Testis (tissue), 3 donors: ENCODE measurements around the gene HBS1L. TPM values are rescaled to one million over a fixed set of nuclear protein-coding genes. Genes with fewer than 3 reads are reported as not detected.
A peak's percentile ranks its signal among the peaks of the same experiment; 100 is the strongest.

ENCODE experiments used
- DNase-seq: peaks from one replicate; pipeline ENCODE4 v3.0.0-alpha.2; 2019
- H3K27ac ChIP-seq, 2 donors: fragments of 200-600 bp; sonication (generic); one replicate each; pipeline ENCODE4 v1.5.1; 2019
- H3K27me3 ChIP-seq: fragments of 200-600 bp; sonication (generic); one replicate; pipeline ENCODE4 v1.5.1; 2019
- H3K36me3 ChIP-seq: fragments of 200-600 bp; sonication (generic); one replicate; pipeline ENCODE4 v1.5.1; 2017; ENCODE audit warnings: low read depth; ENCODE audit errors: missing control alignments
- H3K4me1 ChIP-seq: fragments of 200-600 bp; sonication (generic); one replicate; pipeline ENCODE4 v1.5.1; 2019
- H3K4me3 ChIP-seq, 2 donors: fragments of 200-600 bp; sonication (generic); one replicate each; pipeline ENCODE4 v1.5.1; 2017 to 2019
- H3K9me3 ChIP-seq: fragments of 200-600 bp; sonication (generic); one replicate; pipeline ENCODE4 v1.5.1; 2017
- POLR2A ChIP-seq: fragments of 450-650 bp; IDR thresholded peaks from one replicate; pipeline ENCODE4 v1.6.1; 2017; ENCODE audit warnings: antibody characterized with exemption, mild to moderate bottlenecking, moderate library complexity
- WGBS, 2 donors: methylation state at CpG; one replicate each; pipeline ENCODE4 v1.1.5; 2018; 5-methylcytosine and 5-hydroxymethylcytosine counted together
- intact Hi-C: fragments of 100-400 bp; cut with DNase I; formaldehyde crosslinking; loops from one replicate; pipeline ENCODE4 v1.15.1; 2023; ENCODE audit warnings: low total_unique reads
- polyA plus RNA-seq: library from polyadenylated mRNA; stranded (reverse); fragments of 350-450 nt; fragmentation: Illumina TruSeq; extraction: RNeasy Lipid Tissue Mini Kit (QIAGEN cat#74804); gene quantifications from one replicate; pipeline ENCODE4 v1.2.3, GENCODE V29; 2014; ENCODE audit warnings: low read depth, low replicate concordance; ENCODE audit not compliant: insufficient read depth
- total RNA-seq, 2 donors: library from RNA; depleted of rRNA; stranded (reverse); fragments of >200 nt; gene quantifications; one replicate each; pipeline ENCODE4 v1.2.3, GENCODE V29; 2016
- TF ChIP-seq, protein P1 (sequence below), 3 experiments: fragments of 450-650 bp in 2 of 3; fragments of 200-600 bp in 1 of 3; sonication (generic) in 1 of 3; IDR thresholded peaks; one replicate each; pipeline ENCODE4 v1.5.1; 2016 to 2019; ENCODE audit warnings: antibody characterized with exemption in 3 of 3, mild to moderate bottlenecking in 2 of 3, moderate library complexity in 1 of 3

HBS1L gene
- total and polyA plus RNA-seq, 3 donors from 2014 or later: 41.1 to 54.9 (median 51.8) TPM

DNA sequence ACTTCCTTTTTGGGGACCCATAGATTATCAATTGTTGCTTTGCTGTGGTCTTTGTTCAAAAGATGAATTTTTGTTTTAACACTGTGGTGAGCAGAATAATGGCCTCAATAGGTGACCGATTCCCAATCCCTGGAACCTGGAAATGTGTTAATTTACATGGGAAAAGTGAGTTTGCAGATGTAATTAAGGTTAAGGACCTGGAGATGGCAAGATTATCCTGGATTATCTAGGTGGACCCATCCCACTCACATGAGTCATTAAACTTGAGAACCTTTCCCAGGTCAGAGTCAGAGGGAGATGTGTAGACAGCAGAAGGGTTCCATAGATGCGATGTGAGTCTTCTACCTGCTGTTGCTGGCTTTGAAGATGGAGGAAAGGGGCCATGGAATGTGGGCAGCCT, 36.2 kb upstream of the HBS1L start:
- TF ChIP-seq POLR2A: no peak
- TF ChIP-seq, protein P1, sequence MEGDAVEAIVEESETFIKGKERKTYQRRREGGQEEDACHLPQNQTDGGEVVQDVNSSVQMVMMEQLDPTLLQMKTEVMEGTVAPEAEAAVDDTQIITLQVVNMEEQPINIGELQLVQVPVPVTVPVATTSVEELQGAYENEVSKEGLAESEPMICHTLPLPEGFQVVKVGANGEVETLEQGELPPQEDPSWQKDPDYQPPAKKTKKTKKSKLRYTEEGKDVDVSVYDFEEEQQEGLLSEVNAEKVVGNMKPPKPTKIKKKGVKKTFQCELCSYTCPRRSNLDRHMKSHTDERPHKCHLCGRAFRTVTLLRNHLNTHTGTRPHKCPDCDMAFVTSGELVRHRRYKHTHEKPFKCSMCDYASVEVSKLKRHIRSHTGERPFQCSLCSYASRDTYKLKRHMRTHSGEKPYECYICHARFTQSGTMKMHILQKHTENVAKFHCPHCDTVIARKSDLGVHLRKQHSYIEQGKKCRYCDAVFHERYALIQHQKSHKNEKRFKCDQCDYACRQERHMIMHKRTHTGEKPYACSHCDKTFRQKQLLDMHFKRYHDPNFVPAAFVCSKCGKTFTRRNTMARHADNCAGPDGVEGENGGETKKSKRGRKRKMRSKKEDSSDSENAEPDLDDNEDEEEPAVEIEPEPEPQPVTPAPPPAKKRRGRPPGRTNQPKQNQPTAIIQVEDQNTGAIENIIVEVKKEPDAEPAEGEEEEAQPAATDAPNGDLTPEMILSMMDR (IDR thresholded peaks at IDR 0.05): no peak
- H3K4me3 ChIP-seq: no peak overlapping the region
- DNase-seq: no peak
- H3K27me3 ChIP-seq: no peaks in the 10 kb centered on the region
- no peaks in the 10 kb centered on the region for H3K36me3 ChIP-seq
- no peaks in the 10 kb centered on the region for H3K4me1 ChIP-seq
- no peak overlapping the region for H3K27ac ChIP-seq
- intact Hi-C loops: no loop called here
- 88 to 93% methylated on average over 2 of the region's 2 CpGs for WGBS, 2 donors
- no peaks in the 10 kb centered on the region for H3K9me3 ChIP-seq

DNA sequence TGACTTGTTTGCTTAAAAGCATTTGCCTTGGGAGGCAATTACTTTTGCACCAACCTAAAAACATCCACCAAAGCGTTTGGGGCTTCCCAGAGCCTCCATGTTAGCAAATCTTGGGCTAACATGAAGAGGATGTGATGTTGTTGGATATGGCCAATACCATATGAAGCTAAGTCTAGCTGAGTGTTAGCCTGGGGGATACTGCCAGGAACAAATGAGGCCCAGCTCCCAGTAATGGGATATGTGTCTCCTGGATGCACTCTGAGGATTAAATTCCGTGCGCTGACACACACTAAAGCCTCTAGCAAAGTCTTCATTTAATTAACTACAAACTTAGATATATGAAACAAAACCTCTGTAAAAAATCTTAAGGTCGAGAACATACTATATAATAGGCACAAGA, 35.3 kb upstream of the HBS1L start:
- no peaks in the 10 kb centered on the region for H3K9me3 ChIP-seq
- no peak for DNase-seq
- no peak overlapping the region for H3K4me3 ChIP-seq
- no peaks in the 10 kb centered on the region for H3K27me3 ChIP-seq
- TF ChIP-seq, protein P1 (IDR thresholded peaks at IDR 0.05): no peak
- TF ChIP-seq POLR2A: no peak
- H3K36me3 ChIP-seq: no peaks in the 10 kb centered on the region
- H3K27ac ChIP-seq: no peak overlapping the region
- H3K4me1 ChIP-seq: no peaks in the 10 kb centered on the region
- 96% methylated on average over 4 of the region's 4 CpGs for WGBS, 2 donors
- intact Hi-C loops: no loop called here

DNA sequence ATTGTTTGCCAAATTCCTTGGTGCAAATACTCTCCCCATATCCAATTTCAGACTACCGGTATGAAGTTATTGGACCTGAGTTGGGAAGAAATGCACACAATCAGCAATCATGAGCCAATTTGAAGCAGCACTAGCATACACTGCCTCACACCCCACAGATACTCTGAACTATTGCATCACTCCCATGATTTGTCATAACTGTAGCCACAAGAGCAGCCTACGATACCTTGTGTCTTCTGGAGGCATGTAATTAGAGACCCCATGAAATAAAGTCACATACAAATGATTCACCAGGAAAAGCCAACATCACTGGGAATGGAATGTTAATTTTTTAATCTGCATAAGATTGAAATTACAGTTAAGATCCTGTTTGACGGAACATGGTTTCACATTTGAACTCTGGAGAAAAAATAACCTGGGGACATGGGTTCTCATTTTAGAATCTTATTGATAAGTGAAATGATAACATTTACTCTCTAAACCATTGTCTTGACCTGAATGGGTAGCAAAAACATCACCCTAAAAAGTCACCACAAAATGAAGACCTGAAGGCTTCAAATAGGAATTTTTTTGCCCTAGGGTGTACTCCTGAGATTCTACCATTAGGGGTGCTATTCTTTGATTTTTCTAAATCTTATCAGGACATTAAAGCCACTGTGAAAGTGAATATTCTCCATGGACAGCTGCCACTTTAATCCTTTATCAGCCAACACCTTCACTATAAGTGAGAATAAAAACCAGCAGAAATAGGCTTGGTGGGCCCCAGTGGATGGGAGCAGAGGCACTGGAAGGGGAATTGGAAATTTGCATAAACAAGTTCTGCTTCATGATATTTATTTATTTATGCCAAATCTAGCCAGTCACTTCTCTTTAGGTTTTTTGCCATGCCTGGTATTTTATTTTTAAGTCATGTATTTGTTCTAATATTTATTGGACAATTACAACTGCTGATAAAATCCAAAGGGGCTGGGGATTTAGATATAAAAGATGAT, 34.5 kb upstream of the HBS1L start:
- Histone ChIP-seq H3K27me3 (no peaks in the 10 kb centered on the region), H3K36me3 (no peaks in the 10 kb centered on the region)
- TF ChIP-seq POLR2A: no peak
- TF ChIP-seq, protein P1 (IDR thresholded peaks at IDR 0.05): peak in 2 of 3 experiments; percentile 24 to 52

DNA sequence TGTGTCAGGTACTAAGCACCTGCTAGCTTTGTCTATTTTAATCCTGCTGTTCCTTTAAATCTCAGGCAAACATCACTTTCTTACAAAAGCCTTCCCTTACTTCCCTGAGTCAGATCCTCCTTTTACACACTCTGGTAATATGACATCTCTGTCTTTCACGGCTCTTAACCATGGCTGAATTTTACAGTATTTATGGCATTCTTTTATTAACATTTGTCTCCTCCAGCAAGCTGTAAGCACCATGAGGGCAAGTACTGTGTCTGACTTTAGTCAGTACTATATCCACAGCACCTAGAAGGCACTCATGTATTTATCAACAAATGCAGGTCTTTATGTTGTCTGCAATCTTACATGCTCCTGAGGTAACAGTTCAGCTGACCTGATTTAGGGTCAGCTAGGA, 33.7 kb upstream of the HBS1L start:
- Histone ChIP-seq H3K27me3 (no peaks in the 10 kb centered on the region), H3K4me3 (no peak overlapping the region), H3K27ac (no peak overlapping the region), H3K4me1 (no peaks in the 10 kb centered on the region), H3K9me3 (no peaks in the 10 kb centered on the region), H3K36me3 (no peaks in the 10 kb centered on the region)
- 78 to 83% methylated on average over 1 of the region's 1 CpG for WGBS, 2 donors
- DNase-seq: no peak
- no peak for TF ChIP-seq POLR2A
- TF ChIP-seq, protein P1 (IDR thresholded peaks at IDR 0.05): no peak
- intact Hi-C loops: no loop called here

More for the DNA sequence above, 34.5 kb upstream of the HBS1L start:
- Histone ChIP-seq H3K27ac (no peak overlapping the region), H3K9me3 (no peaks in the 10 kb centered on the region), H3K4me1 (no peaks in the 10 kb centered on the region), H3K4me3 (no peak overlapping the region)
- DNase-seq: no peak
- 81 to 89% methylated on average over 3 of the region's 3 CpGs for WGBS, 2 donors
- intact Hi-C loops: no loop called here
